Keratinocyte (primary cell): ENCODE data around the gene PGAP1. TPM values are rescaled to one million over a fixed set of nuclear protein-coding genes. Genes with fewer than 3 reads are reported as not detected.

Source experiments
- DNase-seq: peaks from one replicate; pipeline ENCODE4 v3.0.0-alpha.2; 2011; ENCODE audit warnings: low read depth, missing footprints, low spot score
- FAIRE-seq: peaks from 2 replicates; lab custom pipeline; 2011; peaks lifted over from hg19 to GRCh38; lab: Jason Lieb, UNC
- H2AFZ ChIP-seq: 2 replicates; pipeline ENCODE4 v1.6.0; 2012; ENCODE audit warnings: low read length, control low read depth, inconsistent platforms; ENCODE audit not compliant: control insufficient read depth
- H3K27ac ChIP-seq: 2 replicates; pipeline ENCODE4 v1.5.1; 2011; ENCODE audit warnings: low read length; ENCODE audit not compliant: control insufficient read depth, insufficient read depth
- H3K27me3 ChIP-seq: 3 replicates; pipeline ENCODE4 v1.6.0; 2011; ENCODE audit warnings: low read length; ENCODE audit not compliant: control insufficient read depth, insufficient read depth; ENCODE audit errors: extremely low read depth
- H3K36me3 ChIP-seq, 2 experiments: 2 replicates in 1 of 2; 3 replicates in 1 of 2; pipeline ENCODE4 v1.5.1; 2011; ENCODE audit warnings: low read length in 2 of 2, mild to moderate bottlenecking in 1 of 2; ENCODE audit not compliant: control insufficient read depth in 2 of 2, insufficient read depth in 2 of 2; ENCODE audit errors: extremely low read depth in 1 of 2
- H3K4me1 ChIP-seq: 3 replicates; pipeline ENCODE4 v1.5.1; 2011; ENCODE audit warnings: low read length; ENCODE audit not compliant: control insufficient read depth, insufficient read depth; ENCODE audit errors: extremely low read depth
- H3K4me2 ChIP-seq: 3 replicates; pipeline ENCODE4 v1.6.0; 2011; ENCODE audit warnings: low read depth, low read length; ENCODE audit not compliant: control insufficient read depth, insufficient read depth; ENCODE audit errors: extremely low read depth
- H3K4me3 ChIP-seq, 3 experiments: fragments of 200-600 bp in 1 of 3; sonication (generic) in 1 of 3; 2 replicates in 2 of 3; 3 replicates in 1 of 3; pipeline ENCODE4 v1.5.1; 2011 to 2016; ENCODE audit warnings: low read length in 3 of 3, mild to moderate bottlenecking in 3 of 3, control low read depth in 2 of 3, inconsistent platforms in 1 of 3, low read depth in 1 of 3, mixed read lengths in 1 of 3, mixed run types in 1 of 3, moderate library complexity in 1 of 3; ENCODE audit not compliant: control insufficient read depth in 2 of 3, insufficient read depth in 2 of 3; ENCODE audit errors: extremely low read depth in 1 of 3
- H3K79me2 ChIP-seq: 2 replicates; pipeline ENCODE4 v1.6.0; 2012; ENCODE audit warnings: low read length; ENCODE audit not compliant: control insufficient read depth, insufficient read depth
- H3K9ac ChIP-seq: 3 replicates; pipeline ENCODE4 v1.6.0; 2011; ENCODE audit warnings: low read length; ENCODE audit not compliant: control insufficient read depth, insufficient read depth; ENCODE audit errors: extremely low read depth
- H3K9me1 ChIP-seq: 3 replicates; pipeline ENCODE4 v1.6.0; 2011; ENCODE audit warnings: low read length; ENCODE audit not compliant: control insufficient read depth, insufficient read depth; ENCODE audit errors: extremely low read depth
- H3K9me3 ChIP-seq: 2 replicates; pipeline ENCODE4 v1.5.1; 2012; ENCODE audit warnings: low read depth, low read length; ENCODE audit not compliant: control insufficient read depth
- H4K20me1 ChIP-seq: 3 replicates; pipeline ENCODE4 v1.6.0; 2011; ENCODE audit warnings: low read length; ENCODE audit not compliant: control insufficient read depth, insufficient read depth; ENCODE audit errors: extremely low read depth
- CTCF ChIP-seq, 3 experiments: IDR thresholded peaks in 1 of 3; conservative IDR thresholded peaks in 1 of 3; optimal IDR thresholded peaks in 1 of 3; 2 replicates in 2 of 3; 3 replicates in 1 of 3; pipeline versions ENCODE3 to v1.5.1; 2011; ENCODE audit warnings: low read length in 3 of 3, mild to moderate bottlenecking in 3 of 3, moderate library complexity in 2 of 3, control low read depth in 1 of 3, inconsistent platforms in 1 of 3; ENCODE audit not compliant: insufficient read depth in 2 of 3; ENCODE audit errors: extremely low read depth in 1 of 3
- EZH2 ChIP-seq: IDR thresholded peaks from one replicate; pipeline ENCODE4 v1.6.1; 2012; ENCODE audit warnings: inconsistent platforms, mild to moderate bottlenecking, low read length, moderate library complexity
- dilution Hi-C: fragments of 300-500 bp; cut with MboI; formaldehyde crosslinking; loops from one replicate; pipeline ENCODE4 v1.7.0; 2020; ENCODE audit warnings: low sequenced_read_pairs; ENCODE audit not compliant: extremely low pct_ligation_motif_present
- polyA plus RNA-seq, 5 experiments: library from polyadenylated mRNA; depleted of rRNA in 3 of 5; stranded (reverse) in 3 of 5; stranded (forward) in 1 of 5; unstranded in 1 of 5; fragments of >200 nt; gene quantifications; 1 replicate in 1 of 5; 2 replicates in 3 of 5; 3 replicates in 1 of 5; pipeline versions ENCODE4 v1.2.1 to v1.2.3, GENCODE V29; 2011 to 2012; ENCODE audit warnings: missing spikeins in 2 of 5, low read depth in 1 of 5, low replicate concordance in 1 of 5

The PGAP1 gene
- polyA plus RNA-seq, 1 donor (not counting 4 experiments of a cell fraction or from before 2014, with no cell fraction given) = 7.1 TPM

GRCh38 chr2:196827356-196827755 is 99.2 kb downstream of the PGAP1 start:
- Histone ChIP-seq H3K4me2 (no peak overlapping the region), H3K27ac (no peak overlapping the region), H3K9ac (no peak overlapping the region), H2AFZ (no peak overlapping the region), H3K4me1 (peaks cover 10% of the 10 kb centered on the region), H3K9me3 (no peaks in the 10 kb centered on the region), H3K27me3 (no peaks in the 10 kb centered on the region), H3K9me1 (no peaks in the 10 kb centered on the region), H4K20me1 (no peaks in the 10 kb centered on the region), H3K4me3 (no peak overlapping the region), H3K79me2 (no peaks in the 10 kb centered on the region), H3K36me3 (peaks cover 0 to 1% of the 10 kb centered on the region in 2 experiments)
- dilution Hi-C loops = no loop called here
- TF ChIP-seq CTCF (optimal IDR thresholded peaks at IDR 0.05 in 1 of 3, IDR thresholded peaks at IDR 0.05 in 1 of 3, conservative IDR thresholded peaks at IDR 0.05 in 1 of 3; ENCODE audit: extremely low read depth in 1 of 3, insufficient read depth in 2 of 3, low read length in 3 of 3) = no peak
- no peak for TF ChIP-seq EZH2
- no peak for DNase-seq
- no peak for FAIRE-seq

GRCh38 chr2:196823750-196824522 is 102.6 kb downstream of the PGAP1 start:
- FAIRE-seq = peak; percentile 34
- Histone ChIP-seq H3K4me1 (peaks cover 10% of the 10 kb centered on the region), H3K27ac (no peak overlapping the region), H3K36me3 (no peaks in the 10 kb centered on the region), H3K4me3 (no peak overlapping the region), H2AFZ (no peak overlapping the region), H3K9ac (no peak overlapping the region), H4K20me1 (no peaks in the 10 kb centered on the region), H3K79me2 (no peaks in the 10 kb centered on the region), H3K9me1 (no peaks in the 10 kb centered on the region), H3K27me3 (no peaks in the 10 kb centered on the region), H3K4me2 (peak overlapping the region; percentile 32), H3K9me3 (no peaks in the 10 kb centered on the region)
- no peak for TF ChIP-seq EZH2
- no peak for TF ChIP-seq CTCF (optimal IDR thresholded peaks at IDR 0.05 in 1 of 3, IDR thresholded peaks at IDR 0.05 in 1 of 3, conservative IDR thresholded peaks at IDR 0.05 in 1 of 3; ENCODE audit: extremely low read depth in 1 of 3, insufficient read depth in 2 of 3, low read length in 3 of 3)
- no peak for DNase-seq
- dilution Hi-C loops = no loop called here
